Measurements from ENCODE around the gene MARCHF10. TPM values are rescaled to one million over a fixed set of nuclear protein-coding genes. Genes with fewer than 3 reads are reported as not detected.

The MARCHF10 gene
- total and polyA plus RNA-seq, 9 of the 15 experiments (the other 6 are each of a cell fraction or from before 2014, with no cell fraction given) = not detected

DNA sequence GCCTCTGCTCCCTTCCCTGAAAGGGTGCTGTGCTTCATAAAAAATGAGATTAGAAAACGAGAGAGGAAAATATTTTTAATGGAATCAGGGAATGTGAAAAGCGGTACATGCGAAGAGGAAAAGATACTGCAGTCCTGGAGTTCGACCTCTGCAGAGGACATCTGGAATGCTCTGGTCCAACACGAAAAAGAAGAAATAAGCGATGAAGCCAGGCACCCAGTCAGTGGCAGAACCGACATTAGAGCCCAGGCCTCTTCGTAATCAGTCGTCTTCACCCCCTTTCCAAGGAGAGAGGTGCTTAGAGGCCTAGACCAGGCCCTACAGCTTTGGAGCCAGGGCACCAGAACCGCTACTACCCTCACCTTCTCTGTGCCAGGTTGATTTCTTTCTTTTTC lies 459 bp upstream of the MARCHF10 start:
- ATAC-seq (no peak), DNase-seq (ENCODE audit: extremely low read depth in 1 of 4, low spot score in 3 of 4) (no peak), FAIRE-seq (no peak)
- H3K4me2 ChIP-seq (ENCODE audit: insufficient read depth, low read length) = no peak overlapping the region
- WGBS (ENCODE audit: insufficient coverage, low coverage, missing lambda C conversion rate) = 19% methylated on average over 10 of the region's 10 CpGs
- in situ Hi-C loops (cut with MboI) = no loop called here
- 0 out of 2 replicates have a peak, but pooled peaks cover under 1% of the 10 kb centered on the region for H3K9me3 ChIP-seq (replicated peaks; ENCODE audit: control insufficient read depth, insufficient read depth, low read depth, low read length)
- no TSS peak for BruUV-seq (replicated peaks)
- ChIA-PET POLR2A (interaction anchor here (0.5 kb wide), 1 partner anchor 65 kb away, joined by 4 read pairs; no protein-coding TSS in a partner anchor), CTCF (ENCODE audit: low intra/inter-chr PET ratio) (no interaction called here)
- intact Hi-C loops (cut with micrococcal nuclease) = no loop called here
- no peaks in the 10 kb centered on the region for H3K36me3 ChIP-seq (ENCODE audit: control insufficient read depth, insufficient read depth, low read length)
- no peak overlapping the region for H3K9ac ChIP-seq (ENCODE audit: insufficient read depth in 1 of 2, low read depth in 2 of 2, low read length in 2 of 2)
- TF ChIP-seq ZEB2 (IDR thresholded peaks at IDR 0.05) (no peak), ZNF282 (CRISPR knock-in tag; IDR thresholded peaks at IDR 0.05) (no peak), TFE3 (CRISPR knock-in tag; IDR thresholded peaks at IDR 0.05) (no peak), TAF7 (tag; IDR thresholded peaks at IDR 0.05) (no peak), ZNF23 (CRISPR knock-in tag; IDR thresholded peaks at IDR 0.05) (no peak), FIP1L1 (IDR thresholded peaks at IDR 0.05; ENCODE audit: low read depth, low read length, poor library complexity, severe bottlenecking) (no peak), ZNF764 (CRISPR knock-in tag; IDR thresholded peaks at IDR 0.05; ENCODE audit: low read depth) (no peak), ZFX (CRISPR knock-in tag; IDR thresholded peaks at IDR 0.05) (no peak), NR2C2 (CRISPR knock-in tag; IDR thresholded peaks at IDR 0.05) (no peak), NR2C2 (tag; IDR thresholded peaks at IDR 0.05) (no peak)
- H3K9me1 ChIP-seq (ENCODE audit: control insufficient read depth, insufficient read depth, low read length) = no peaks in the 10 kb centered on the region
- H3K4me3 ChIP-seq = no peak overlapping the region
- no peaks in the 10 kb centered on the region for H3K79me2 ChIP-seq (ENCODE audit: control insufficient read depth, insufficient read depth, low read length)
- H3K27me3 ChIP-seq (ENCODE audit: control insufficient read depth in 2 of 2, insufficient read depth in 2 of 2, low read length in 2 of 2) = peaks cover 31 to 35% of the 10 kb centered on the region in 2 experiments
- H3K4me1 ChIP-seq (replicated peaks in 1 of 2; ENCODE audit: control insufficient read depth in 2 of 2, insufficient read depth in 2 of 2, low read length in 2 of 2) = peaks cover 0 to 7% of the 10 kb centered on the region in 2 experiments; a peak in 2 of 5 replicates
- 0 out of 2 replicates have a peak, but pooled peaks cover 4% of the 10 kb centered on the region for H4K20me1 ChIP-seq (replicated peaks; ENCODE audit: control insufficient read depth, insufficient read depth, low read length)
- no peak overlapping the region for H3K27ac ChIP-seq (ENCODE audit: extremely low read depth, low read depth, low read length)
- H2AFZ ChIP-seq (ENCODE audit: low read depth, low read length) = no peak overlapping the region

All from K562 (cell line).